ENCODE data around the gene TNFRSF1B.

TNFRSF1B gene

DNA sequence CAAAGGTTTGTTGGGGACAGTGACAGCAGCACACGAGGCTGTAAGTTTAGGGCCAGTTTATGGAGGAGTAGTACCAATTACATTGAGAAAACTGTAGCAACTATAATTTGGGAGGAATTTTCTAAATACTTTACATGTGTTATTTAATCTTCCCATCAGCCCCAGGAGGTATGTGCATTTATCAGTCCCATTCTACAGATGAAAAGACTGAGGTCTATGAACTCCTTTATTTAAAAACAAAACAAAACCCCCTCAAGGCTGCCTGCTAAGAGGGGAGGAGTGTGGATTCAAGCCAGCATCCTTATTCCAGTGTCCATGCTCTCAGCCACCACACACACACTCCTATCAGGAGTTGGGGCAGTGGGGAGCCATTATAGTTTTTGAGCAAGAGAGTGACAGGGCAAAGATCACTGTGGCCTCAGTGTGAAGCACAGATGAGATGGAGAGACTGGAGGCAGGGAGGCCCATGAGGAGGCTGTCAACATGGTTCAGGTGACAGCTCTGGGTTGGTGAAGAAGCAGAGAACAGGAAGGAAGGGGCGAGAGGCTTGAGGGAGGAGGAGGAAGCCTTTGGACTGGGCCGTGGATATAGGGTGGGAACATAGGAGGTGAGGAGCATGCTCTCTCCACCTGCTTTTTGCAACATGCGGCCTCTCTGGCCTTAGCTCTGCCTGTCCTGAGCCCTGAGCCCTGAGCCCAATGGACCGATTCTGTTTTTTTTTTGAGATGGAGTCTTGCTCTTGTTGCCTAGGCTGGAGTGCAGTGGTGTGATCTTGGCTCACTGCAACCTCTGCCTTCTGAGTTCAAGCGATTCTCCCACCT, 9.7 kb downstream of the TNFRSF1B start:
- DNase-seq, result no peak

DNA sequence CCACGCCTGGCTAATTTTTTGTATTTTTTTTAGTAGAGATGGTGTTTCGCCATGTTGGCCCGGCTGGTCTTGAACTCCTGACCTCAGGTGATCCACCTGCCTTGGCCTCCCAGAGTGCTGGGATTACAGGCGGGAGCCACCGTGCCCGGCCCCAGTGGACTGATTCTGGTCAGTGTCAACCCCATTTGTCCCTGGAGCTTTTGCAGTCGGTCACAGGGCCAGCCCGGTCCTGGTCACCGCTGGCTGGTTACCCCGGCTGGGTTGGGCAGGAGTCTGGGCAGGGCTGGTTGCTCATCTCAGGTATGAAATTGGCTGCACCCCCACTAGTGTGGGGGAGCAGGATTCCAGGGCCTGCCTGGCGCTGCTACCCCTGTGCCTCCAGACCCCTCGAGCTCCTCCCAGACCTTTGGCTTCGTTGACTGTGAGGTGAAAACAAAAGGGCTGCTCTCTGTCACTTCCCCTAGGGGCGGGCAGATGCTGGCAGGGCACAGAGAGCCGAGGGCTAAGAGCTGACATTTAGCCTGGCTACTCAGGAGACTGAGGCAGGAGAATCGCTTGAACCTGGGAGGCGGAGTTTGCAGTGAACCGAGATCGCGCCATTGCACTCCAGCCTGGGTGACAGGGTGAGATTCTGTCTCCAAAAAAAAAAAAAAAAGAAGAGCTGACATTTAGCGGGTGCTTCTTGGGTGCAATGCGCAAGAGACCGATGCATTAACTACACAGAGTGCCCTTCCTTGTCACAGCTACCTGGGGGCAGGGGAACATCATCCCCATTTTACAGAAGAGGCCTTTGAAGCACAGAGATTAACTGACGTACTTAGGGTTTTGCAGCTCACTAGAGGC, 10.6 kb downstream of the TNFRSF1B start:
- DNase-seq, result no peak

DNA sequence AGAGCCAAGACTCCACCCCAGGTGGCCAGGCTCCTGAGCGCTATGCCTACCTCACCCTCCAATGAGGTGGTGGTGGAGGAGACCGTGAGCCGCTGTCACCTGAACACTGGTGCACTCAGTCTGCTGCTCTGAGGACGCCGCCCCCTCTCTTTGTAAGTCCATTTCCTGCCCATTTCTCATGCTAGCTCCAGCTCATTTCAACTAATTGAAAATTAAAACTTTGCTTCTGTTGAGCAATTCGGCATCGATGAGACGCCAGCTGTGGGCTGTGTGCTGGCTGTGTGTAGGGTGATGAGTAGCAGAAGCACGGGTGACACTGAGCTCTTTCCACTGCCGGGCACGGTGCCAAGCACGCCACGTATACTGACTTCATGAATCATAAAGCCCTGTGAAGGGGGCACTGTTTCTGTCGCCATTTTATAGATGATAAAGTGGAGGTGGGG, 11.2 kb downstream of the TNFRSF1B start:
- peak; percentile 76 for DNase-seq

DNA sequence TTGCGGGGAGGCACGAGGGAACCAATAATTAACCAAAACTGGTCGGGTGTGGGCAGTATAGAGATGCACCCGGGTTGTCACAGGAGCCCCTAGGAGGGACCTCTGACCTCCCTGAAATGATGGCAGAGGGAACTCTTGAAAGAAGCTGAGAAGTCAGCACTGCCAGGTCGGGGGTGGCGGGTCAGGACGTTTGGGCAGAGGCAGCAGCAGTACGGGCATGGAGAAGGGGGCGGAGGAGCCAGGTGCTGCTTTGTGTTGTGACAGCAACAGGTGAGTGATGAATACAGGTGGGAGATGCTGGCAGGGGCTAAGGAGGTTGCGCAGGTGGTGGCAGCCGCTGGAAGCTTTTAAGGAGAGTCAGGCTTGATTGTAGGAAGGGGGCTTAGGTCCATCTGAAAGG, 11.7 kb downstream of the TNFRSF1B start:
- DNase-seq, result peak; percentile 88

DNA sequence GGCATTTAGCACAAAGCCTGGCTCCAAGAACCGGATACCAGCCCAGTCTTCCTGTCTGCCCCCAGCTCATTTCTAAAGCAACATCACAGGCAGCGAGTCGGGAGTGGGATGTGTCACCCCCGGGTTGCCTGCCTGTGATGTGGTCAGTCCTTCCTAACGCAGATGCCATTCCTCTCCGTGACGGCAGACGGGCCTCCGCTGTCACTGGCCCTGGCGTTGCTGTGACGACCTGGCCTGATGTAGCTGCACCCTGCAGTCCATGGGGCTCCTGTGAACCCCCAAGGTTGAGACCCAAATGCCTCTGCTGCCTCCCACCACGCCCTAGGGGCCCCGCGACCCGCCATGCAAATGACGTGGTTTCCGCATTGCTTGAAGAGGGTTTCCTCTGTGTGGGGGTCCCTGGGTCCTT, 12.3 kb downstream of the TNFRSF1B start:
- DNase-seq, result no peak

DNA sequence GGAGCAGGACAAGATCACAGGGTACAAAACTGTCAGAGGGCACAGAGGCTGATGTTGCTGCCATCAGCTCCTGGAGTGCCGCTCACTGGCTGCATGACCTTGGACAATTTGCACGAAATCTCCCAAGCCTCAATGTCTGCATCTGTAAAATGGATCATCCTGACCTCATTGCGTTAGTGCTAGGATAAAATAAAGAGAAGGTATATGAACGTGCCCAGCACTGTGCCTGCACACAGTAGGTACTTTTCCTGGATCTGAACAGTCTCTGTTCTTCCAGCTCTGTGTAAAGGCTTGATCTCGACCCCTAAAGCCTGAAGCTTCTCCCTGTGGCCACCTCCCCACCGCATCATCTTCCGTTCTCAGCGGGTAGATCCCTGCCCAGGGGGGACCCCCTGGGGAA, 12.9 kb downstream of the TNFRSF1B start:
- DNase-seq, result no peak

DNA sequence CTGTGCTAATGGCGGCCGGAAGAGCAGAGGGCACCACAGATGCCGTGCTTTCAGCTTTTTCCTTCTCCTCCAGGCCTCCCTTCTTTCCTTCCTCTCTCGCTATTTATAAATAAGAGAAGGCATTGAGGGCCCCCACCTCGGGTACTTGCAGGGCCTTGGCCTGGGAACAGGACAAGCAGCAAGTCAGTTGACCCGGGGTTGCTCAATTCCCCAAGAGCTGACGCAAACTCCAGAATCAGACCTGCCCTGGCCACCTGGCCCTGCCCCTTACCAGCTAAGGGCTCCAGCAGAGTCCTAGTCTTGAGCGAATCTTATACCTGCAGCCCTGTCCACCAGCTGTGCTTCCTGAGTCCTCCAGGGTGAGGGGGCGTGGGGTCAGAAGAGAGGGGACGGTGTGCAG, 13.5 kb downstream of the TNFRSF1B start:
- no peak for DNase-seq

DNA sequence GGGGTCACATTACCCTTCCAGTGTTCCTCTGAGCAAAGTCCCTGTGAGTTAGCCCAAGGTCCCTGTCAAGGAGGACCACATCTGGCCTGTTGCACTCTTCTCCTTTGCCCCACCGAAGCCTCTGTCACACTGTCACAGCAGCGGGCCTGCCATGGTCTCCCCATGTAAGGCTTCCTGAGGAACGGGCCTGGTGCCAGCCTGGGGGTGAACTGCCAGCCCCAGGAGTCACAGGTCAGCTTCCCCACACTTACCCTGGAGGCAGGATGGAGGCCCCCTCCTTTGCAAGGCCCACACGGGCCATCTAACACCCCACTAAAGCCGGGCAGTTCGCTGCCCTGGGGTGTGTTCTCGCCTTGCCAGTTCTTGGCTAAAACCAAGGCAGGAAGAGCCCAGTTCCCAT, 14.1 kb downstream of the TNFRSF1B start:
- no peak for DNase-seq

DNA sequence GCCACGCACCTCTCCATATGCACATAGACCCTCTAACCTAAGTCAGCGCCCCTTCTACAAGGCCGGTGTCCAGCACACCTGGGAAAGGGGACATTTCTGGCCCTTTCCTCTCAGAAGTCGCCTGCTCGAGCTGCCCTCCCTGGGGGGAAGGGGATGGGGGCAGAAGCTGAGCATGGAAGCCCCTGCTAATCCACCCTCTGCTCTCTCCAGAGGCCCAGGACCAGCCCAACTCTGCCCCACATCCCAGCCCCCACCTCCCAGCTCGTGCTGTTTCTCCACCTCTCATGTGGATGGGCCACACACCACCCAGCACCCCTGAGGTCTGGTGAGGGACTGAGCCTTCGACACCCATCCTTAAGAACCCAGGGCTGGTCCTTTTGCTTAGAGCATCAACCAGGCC, 14.8 kb downstream of the TNFRSF1B start:
- DNase-seq, result no peak

DNA sequence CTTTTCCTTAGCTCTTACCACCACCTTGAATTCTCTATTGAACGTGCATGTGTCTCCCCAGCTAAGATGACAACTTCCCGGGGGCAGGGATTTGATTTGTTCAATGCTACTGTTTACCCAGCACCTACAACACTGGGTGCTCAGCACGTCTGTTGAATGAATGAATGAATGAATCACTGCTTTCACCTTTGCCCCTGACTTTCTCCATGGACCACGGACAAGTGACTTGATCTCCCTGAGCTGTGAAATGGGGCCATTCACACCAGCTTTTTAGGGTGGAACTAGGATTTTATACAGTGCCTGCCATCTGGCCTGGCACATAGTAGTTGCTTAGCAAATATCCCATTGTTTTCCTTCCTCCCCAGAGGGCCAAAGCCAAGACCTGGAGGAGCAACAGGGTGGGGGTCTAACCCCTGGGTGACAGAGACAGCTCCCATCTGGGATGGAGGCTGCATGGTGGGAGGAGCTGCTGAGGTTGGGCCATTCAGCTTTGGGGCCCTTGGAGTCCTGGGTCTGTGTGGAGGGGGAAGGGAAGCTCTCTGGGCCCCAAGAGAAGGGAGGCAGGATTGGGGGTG, 15.7 kb downstream of the TNFRSF1B start:
- no peak for DNase-seq

DNA sequence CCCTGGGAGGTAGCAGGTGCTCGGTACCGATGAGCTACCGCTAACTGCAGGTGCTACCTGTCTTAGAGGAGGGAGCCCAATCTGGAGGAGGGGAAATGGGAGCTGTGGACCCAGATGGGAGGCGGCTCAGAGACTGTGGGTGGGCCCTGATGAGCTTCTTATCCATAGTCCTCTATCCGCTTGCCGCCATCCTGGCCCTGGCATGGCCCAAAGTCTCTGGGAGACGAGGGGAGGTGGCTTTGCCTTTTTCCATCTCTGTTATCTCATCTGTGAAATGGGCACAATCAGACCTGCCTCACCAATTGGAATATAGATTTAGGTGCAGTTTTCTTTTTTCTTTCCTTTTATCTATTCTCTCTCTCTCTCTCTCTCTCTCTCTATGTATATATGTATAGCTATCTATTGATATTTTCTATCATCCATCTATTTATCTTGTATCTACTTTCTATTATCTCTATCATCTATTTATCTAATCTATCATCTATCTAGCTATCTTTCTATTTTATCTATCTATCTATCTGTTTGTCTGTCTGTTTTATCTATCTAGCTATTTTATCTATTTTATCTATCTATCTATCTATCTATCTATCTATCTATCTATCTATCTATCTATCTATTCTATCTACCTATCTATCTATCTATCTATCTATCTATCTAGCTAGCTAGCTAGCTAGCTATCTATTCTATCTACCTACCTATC, 16.5 kb downstream of the TNFRSF1B start:
- DNase-seq, result no peak

DNA sequence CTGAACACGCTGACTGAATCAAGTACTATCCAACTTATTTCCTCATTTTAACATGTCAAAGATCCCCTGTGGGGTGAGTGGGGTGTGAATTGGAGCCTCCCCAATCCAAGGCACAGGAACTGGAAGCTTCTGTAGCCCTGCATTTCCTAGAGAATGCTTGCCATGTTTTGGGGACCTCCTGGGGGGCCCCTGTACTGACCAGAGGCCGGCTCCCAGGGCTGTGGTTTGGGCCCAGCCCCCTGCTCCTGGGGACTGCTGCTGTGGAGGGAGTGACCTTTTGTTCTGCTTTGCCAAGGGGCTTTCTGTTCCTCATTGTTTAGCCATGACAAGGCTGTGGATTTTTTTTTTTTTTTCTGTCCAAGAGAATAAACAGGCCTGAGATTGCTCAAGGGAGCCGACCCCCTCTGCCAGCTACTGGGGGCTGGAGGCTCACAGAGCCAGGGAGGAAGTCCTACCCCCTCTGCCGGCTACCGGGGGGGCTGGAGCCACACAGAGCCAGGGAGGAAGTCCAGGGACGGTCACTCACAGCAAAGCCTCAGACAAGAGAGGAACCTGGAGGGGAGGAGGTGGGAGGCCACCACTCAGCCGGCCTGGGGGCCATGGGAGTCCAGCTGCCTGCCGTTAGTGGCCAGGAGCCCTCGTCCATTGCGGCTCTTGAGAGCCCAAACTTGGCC, 17.4 kb downstream of the TNFRSF1B start:
- DNase-seq, result no peak

DNA sequence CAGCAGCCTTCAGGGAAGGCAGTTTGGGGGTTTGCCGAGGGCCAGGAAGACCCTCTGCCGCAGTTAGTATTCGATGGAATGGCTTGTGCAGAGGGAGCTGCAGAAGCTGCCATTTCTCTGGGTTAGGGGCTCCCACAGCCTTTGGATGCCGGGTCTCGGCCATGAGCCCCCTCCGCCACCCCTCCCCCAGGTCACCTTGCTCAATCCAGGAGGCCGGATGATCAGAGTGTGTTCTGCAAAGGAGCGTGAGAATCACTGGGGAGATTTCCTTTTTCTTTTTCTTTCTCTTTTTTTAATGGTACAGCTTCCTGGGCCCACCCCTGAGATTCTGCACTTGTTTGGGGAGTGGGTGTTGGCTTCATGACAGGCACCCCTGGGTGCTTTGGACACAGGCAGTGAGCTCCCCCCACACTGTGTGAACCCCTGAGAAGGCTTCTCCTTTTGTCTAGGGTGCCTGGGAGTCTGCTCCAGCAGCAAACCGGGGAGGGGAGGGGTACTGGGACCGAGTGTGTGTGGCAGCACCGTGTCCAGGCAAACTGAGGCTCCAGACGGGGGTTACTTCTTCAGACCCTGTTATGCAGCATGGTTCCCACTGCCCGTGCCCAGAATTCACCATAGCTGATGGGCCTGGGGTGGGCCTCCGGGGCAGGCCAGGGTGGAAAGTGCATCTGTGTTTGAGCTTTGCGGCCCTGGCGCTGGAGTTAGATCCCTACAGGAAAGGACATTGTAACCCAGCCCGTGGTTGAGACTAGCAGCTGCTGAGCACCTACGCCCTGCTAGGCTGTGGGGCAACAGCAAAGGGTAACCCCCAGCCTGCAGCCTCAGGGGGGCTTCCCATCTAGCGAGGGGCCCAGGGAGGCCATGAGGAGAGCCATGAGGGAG, 18.5 kb downstream of the TNFRSF1B start:
- DNase-seq, result no peak

DNA sequence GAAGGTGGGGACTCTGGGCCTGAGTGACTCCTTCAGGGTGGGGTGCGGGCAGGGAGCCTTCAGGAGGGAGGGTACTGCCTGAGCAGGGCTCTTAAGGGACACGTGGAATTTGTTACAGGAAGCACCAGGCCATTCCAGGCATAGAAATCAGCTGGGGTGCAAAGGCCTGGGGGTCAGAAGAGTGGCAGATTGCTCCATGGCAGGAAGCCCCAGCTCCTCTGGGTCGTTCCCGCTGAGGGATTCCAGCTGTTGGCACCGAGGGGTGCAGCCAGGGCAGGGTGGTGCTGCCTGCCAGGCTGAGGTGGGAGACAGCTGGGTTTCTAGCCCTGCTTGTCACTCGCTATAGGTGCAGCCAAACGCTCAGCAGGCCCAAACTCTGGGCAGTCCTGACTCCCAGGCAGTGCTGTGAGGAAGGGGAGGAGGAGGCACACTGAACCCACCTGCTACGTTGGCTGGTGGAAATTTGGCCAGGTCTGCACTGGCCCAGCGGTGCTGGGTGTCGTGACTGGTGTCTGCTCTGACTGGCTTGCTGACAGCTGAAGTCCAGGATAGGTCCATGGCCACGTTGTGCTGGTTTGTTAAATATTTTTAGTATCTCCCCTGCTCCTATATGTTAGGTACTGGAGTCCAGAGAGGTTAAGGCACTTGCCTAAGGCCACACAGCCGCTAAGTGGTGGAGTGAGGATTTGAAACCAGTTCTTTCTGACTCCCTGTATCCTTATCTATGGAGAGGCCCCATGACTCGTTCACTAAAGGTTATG, 19.3 kb downstream of the TNFRSF1B start:
- no peak for DNase-seq

DNA sequence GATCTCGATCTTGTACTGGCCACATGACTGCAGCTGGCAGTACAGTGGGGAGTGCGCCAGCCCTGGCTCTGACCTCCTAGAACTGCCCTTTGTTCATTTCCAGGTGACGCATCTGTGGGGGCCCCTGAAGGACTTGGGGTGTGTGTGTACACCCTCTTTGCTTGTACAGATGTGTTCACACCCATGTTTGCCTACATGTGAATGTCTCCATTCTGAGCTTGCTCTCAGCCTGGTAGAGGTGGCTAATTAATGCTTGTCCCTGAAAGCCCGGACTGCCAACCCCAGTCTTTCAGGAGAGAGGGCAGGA, 19.8 kb downstream of the TNFRSF1B start:
- DNase-seq, result no peak

DNA sequence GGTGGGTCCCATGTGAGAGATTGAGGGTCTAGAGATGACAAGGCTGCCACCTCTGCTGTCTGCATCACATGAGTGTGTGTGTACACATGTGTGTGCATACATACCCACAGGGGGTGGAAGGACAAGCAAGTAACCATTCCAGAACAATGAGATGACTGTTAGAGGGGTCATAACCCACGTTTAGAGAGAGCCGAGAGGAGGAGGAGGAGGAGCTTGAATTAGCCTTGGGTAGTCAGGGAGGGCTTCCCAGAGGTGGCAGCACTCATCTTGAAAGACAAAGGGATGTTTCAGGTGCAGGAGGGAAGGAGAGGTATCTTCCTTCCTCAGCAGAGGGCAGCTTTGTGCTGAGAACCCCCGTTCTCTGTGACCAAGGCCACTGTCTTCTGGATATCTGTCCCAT, 21.3 kb downstream of the TNFRSF1B start:
- no peak for DNase-seq

DNA sequence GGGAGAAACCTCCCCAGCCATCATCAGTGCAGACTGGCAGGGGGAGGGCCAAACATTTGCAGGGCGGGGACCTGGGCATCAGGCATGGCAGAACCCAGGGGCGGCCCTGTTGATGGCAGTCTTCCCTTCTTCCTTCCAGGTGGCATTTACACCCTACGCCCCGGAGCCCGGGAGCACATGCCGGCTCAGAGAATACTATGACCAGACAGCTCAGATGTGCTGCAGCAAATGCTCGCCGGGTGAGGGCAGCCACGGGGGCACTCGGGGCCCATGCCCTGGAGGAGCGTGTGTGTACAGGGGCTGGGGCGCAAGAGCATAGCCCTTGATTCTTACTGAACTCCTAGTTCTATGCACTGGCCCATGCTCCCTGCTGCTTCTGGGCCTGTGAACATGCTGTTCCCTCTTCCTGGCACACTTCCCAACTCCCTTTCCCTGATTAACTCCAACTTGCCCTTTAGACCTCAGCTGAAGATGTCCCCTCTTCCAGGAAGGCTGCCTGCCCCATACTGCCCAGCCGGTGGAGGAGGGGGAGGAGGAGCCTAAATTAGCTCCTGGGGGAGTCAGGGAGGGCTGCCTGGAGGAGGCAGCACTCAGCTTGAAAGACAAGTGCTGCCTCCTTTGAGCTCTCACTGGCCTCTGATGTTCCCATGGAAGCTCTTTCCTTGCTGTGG, 22.0 kb downstream of the TNFRSF1B start:
- DNase-seq, result no peak

DNA sequence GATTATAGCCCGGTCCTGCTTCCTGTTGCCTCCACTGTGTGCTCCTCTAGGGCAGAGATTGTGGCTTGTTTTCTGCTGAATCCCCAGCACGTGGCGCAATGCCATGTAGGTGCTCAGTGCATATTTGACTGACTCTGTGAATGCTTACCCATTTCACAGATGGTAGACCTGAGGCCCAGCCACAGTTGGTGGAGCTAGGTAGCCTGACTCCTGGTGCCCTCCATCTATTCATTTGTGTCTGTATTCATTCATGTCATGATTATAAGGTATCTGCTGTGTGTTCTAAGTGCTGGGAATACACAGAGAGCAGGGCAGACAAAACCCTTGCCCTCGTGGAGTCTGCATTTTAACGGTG, 22.5 kb downstream of the TNFRSF1B start:
- DNase-seq, result no peak

DNA sequence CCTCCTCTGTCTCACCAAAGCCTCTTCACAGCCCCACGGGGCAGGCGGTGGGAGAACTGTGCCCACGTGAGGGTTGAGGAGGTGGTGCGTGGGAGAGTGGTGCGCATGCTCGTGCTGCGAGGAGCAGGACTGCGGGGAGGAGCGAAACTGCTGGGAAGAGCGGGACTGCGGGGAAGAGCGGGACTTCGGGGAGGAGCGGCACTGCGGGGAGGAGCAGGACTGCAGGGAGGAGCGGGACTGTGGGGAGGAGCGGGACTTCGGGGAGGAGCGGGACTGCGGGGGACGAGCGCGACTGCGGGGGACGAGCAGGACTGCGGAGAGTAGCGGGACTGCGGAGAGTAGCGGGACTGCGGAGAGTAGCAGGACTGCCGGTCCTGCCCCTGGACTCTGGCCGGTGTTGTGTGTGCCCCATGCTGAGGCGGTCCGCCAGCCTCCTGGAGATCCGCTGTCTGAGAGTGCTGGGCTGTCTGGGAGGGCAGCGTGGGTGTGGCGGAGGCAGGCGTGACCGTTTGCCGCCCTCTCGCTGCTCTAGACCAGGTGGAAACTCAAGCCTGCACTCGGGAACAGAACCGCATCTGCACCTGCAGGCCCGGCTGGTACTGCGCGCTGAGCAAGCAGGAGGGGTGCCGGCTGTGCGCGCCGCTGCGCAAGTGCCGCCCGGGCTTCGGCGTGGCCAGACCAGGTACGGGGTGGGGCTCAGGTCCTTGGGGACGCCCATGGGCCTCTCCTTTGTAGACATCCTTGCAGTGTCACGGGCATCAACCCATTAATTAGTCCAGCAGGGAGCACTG, 24.6 kb downstream of the TNFRSF1B start:
- peak; percentile 24 for DNase-seq
